HEK293 (cell line): ENCODE data around the gene RTTN.

ENCODE experiments used
- ZNF121 ChIP-seq: fragments of 450-650 bp; formaldehyde crosslinking; IDR thresholded peaks from 2 replicates; pipeline ENCODE4 v1.5.1; 2016; ENCODE audit warnings: missing biosample characterization, missing genetic modification characterization
- ZNF398 ChIP-seq: fragments of 450-650 bp; formaldehyde crosslinking; IDR thresholded peaks from 2 replicates; pipeline ENCODE4 v1.5.1; 2017; ENCODE audit warnings: missing biosample characterization, missing genetic modification characterization

- TF ChIP-seq ZNF121 (no peak), ZNF398 (no peak)
These were observed 159.3 kb downstream of the RTTN start for GRCh38 chr18:70046207-70046606.
